Tibial artery (tissue), 4 donors: ENCODE results near the gene TNIP1.

Experiments used
- DNase-seq, 2 donors: peaks; one replicate each; pipeline ENCODE4 v3.0.0-alpha.2; 2019
- H3K27ac ChIP-seq, 2 donors: fragments of 200-600 bp; sonication (generic) in 1 of 2; 1 replicate in 1 of 2; 2 replicates in 1 of 2; pipeline ENCODE4 v1.5.1; 2018 to 2019; ENCODE audit warnings: mild to moderate bottlenecking in 1 of 2
- H3K27me3 ChIP-seq, 2 donors: fragments of 200-600 bp; sonication (generic) in 1 of 2; one replicate each; pipeline versions ENCODE4 v1.5.1 to v1.6.0; 2016 to 2019
- H3K36me3 ChIP-seq, 3 donors: fragments of 200-600 bp; sonication (generic) in 2 of 3; one replicate each; pipeline ENCODE4 v1.5.1; 2016 to 2019; ENCODE audit warnings: mild to moderate bottlenecking in 2 of 3
- H3K4me1 ChIP-seq, 4 donors: fragments of 200-600 bp; sonication (generic) in 2 of 4; 1 replicate in 3 of 4; 2 replicates in 1 of 4; pipeline ENCODE4 v1.5.1; 2016 to 2019
- H3K4me3 ChIP-seq, 2 donors: fragments of 200-600 bp; sonication (generic) in 1 of 2; 1 replicate in 1 of 2; 2 replicates in 1 of 2; pipeline ENCODE4 v1.5.1; 2018 to 2019; ENCODE audit warnings: mild to moderate bottlenecking in 2 of 2
- H3K9me3 ChIP-seq, 3 donors: fragments of 200-600 bp; sonication (generic) in 1 of 3; one replicate each; pipeline ENCODE4 v1.5.1; 2016 to 2019
- CTCF ChIP-seq, 2 experiments: fragments of 200-600 bp in 1 of 2; fragments of 450-650 bp in 1 of 2; IDR thresholded peaks; one replicate each; pipeline ENCODE4 v1.5.1; 2017 to 2019; ENCODE audit warnings: antibody characterized with exemption in 2 of 2, mild to moderate bottlenecking in 1 of 2, moderate library complexity in 1 of 2
- intact Hi-C: fragments of 100-400 bp; cut with DNase I; formaldehyde crosslinking; loops from one replicate; pipeline ENCODE4 v1.15.0; 2023; ENCODE audit warnings: low total_unique reads

TNIP1 gene

DNA sequence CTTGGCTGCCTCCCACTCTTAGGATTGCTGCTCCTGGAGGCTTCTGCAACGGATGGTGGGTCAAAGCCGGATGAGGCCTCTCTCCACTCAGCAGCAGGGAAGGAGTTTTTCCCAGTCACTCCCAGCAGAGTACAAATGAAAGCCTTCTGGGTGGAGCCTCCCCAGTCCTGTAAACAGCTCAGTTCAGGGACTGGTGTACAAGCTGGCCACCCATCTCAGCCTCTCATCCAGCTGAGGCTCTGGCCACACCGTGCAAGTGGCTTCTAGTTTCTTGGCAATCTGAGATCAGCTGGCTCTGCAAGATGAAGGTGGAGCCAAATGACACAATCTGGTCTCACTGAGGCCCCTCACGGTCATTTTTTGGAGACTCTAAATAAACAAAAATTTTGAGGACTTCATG lies 50.5 kb downstream of the TNIP1 start:
- intact Hi-C loops, result no loop called here
- H3K4me1 ChIP-seq, result peaks cover 0 to 44% (median 28%) of the 10 kb centered on the region in 4 donors
- H3K27ac ChIP-seq, result peak overlapping the region; percentile 42 to 69

DNA sequence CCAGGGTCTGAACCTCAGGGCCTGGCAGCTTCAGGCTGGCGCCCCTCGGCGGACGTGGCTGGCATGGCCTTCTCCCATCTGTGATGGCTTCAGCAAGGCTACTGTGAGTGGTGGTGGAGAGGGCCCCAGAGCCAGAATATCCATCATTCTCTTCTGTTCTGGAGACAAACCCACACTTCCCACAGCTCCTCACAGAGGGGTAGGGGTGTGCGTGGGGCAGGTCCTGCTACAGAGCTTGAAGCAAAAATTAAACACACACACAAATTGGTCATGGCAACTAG lies 50.8 kb downstream of the TNIP1 start:
- H3K4me1 ChIP-seq, result peaks cover 0 to 48% (median 32%) of the 10 kb centered on the region in 4 donors
- H3K9me3 ChIP-seq, result no peaks in the 10 kb centered on the region
- H3K4me3 ChIP-seq, result no peak overlapping the region
- no peak for DNase-seq
- intact Hi-C loops, result no loop called here
- no peak for TF ChIP-seq CTCF (IDR thresholded peaks at IDR 0.05)
- H3K27ac ChIP-seq, result peak overlapping the region; percentile 42 to 69
- no peaks in the 10 kb centered on the region for H3K27me3 ChIP-seq
- H3K36me3 ChIP-seq, result peaks cover 45 to 97% (median 92%) of the 10 kb centered on the region in 3 donors

More for the DNA sequence above, 50.5 kb downstream of the TNIP1 start:
- TF ChIP-seq CTCF (IDR thresholded peaks at IDR 0.05), result no peak
- H3K4me3 ChIP-seq, result no peak overlapping the region
- no peaks in the 10 kb centered on the region for H3K27me3 ChIP-seq
- DNase-seq, result peak; percentile 89 to 92
- no peaks in the 10 kb centered on the region for H3K9me3 ChIP-seq
- H3K36me3 ChIP-seq, result peaks cover 49 to 98% (median 92%) of the 10 kb centered on the region in 3 donors

DNA sequence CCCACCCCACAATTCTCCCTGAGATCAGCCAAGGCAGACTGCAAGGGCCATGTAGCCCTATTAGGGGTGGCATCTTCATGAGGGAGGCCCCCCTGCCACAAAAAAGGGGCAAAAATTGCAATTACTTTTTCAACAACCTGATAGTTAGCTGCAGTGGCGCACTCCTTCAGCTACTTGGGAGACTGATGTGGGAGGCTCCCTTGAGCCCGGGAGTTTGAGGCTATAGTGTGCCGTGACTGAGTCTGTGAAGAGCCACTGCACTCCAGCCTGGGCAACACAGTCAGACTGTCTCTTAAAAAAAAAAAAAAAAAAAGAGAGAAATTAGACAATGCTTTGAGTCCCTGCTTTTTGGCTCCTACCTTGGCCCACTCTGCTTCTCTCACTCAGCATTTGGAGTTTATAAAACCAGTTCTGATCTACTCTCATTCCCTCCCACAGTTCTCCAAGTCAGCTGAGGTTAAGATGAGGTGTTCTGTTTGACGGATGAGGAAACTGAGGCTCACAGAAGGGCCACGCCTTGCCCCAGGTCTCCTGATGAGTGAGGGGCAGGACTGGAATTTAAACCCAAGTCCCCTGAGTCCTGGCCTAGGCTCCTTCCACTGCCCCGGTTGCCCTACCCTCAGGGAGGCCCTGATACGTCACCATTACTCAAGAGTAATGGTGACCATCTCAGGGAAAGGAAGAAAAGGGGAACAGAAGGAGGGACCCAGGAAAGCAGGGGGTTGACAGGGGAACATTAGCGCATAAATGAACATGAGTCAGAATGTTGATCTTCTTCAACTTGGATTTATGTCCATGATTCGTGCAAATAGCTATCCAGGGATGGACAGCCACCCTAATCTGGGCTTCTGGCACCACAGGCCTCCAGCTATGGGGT lies 51.4 kb downstream of the TNIP1 start:
- peak in 1 of 2 donors; percentile 63 for DNase-seq
- Histone ChIP-seq H3K27ac (peak overlapping the region; percentile 42 to 69), H3K9me3 (no peaks in the 10 kb centered on the region), H3K4me1 (peaks cover 0 to 54% (median 38%) of the 10 kb centered on the region in 4 donors), H3K27me3 (no peaks in the 10 kb centered on the region), H3K4me3 (no peak overlapping the region), H3K36me3 (peaks cover 39 to 94% (median 92%) of the 10 kb centered on the region in 3 donors)
- intact Hi-C loops, result no loop called here
- no peak for TF ChIP-seq CTCF (IDR thresholded peaks at IDR 0.05)

- intact Hi-C loops, result no loop called here
- TF ChIP-seq CTCF (IDR thresholded peaks at IDR 0.05), result no peak
- no peaks in the 10 kb centered on the region for H3K27me3 ChIP-seq
- DNase-seq, result peak; percentile 82 to 83
- peaks cover 32 to 92% (median 88%) of the 10 kb centered on the region in 3 donors for H3K36me3 ChIP-seq
- peak overlapping the region in 1 of 2 donors; percentile 42 for H3K27ac ChIP-seq
- H3K4me3 ChIP-seq, result no peak overlapping the region
- no peaks in the 10 kb centered on the region for H3K9me3 ChIP-seq
- peaks cover 0 to 61% (median 45%) of the 10 kb centered on the region in 4 donors for H3K4me1 ChIP-seq
Observed at GRCh38 chr5:151028717-151029116, 52.1 kb downstream of the TNIP1 start.

DNA sequence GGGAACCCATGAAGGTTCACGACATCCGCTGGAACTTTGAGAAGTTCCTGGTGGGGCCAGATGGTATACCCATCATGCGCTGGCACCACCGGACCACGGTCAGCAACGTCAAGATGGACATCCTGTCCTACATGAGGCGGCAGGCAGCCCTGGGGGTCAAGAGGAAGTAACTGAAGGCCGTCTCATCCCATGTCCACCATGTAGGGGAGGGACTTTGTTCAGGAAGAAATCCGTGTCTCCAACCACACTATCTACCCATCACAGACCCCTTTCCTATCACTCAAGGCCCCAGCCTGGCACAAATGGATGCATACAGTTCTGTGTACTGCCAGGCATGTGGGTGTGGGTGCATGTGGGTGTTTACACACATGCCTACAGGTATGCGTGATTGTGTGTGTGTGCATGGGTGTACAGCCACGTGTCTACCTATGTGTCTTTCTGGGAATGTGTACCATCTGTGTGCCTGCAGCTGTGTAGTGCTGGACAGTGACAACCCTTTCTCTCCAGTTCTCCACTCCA lies 52.8 kb downstream of the TNIP1 start:
- no peak for TF ChIP-seq CTCF (IDR thresholded peaks at IDR 0.05)
- Histone ChIP-seq H3K27ac (no peak overlapping the region), H3K4me3 (no peak overlapping the region), H3K36me3 (peaks cover 25 to 92% (median 81%) of the 10 kb centered on the region in 3 donors), H3K4me1 (peaks cover 0 to 68% (median 51%) of the 10 kb centered on the region in 4 donors), H3K9me3 (no peaks in the 10 kb centered on the region), H3K27me3 (no peaks in the 10 kb centered on the region)
- DNase-seq, result peak in 1 of 2 donors; percentile 65
- intact Hi-C loops, result no loop called here
